GM13977 (cell line): ENCODE data around the gene CHST8.

ENCODE experiments used
- DNase-seq: peaks from one replicate; pipeline ENCODE4 v3.0.0; 2012; ENCODE audit warnings: low spot score
- CTCF ChIP-seq: IDR thresholded peaks from 2 replicates; pipeline ENCODE4 v1.5.1; 2012; ENCODE audit warnings: mild to moderate bottlenecking, control low read depth; ENCODE audit not compliant: insufficient read depth; ENCODE audit errors: extremely low read depth, missing control alignments
- in situ Hi-C: fragments of 300-500 bp; cut with MboI; formaldehyde crosslinking; loops from one replicate; pipeline ENCODE4 v1.12.0; 2022; ENCODE audit warnings: low sequenced_read_pairs, low pct_unique_long_range_greater_than_20kb, mixed read lengths, inconsistent platforms; ENCODE audit not compliant: unreplicated experiment

The CHST8 gene

GRCh38 chr19:33675501-33676124 is 53.9 kb downstream of the CHST8 start:
- in situ Hi-C loops, result no loop called here
- TF ChIP-seq CTCF, result no peak
- DNase-seq, result no peak

- DNase-seq, result no peak
- TF ChIP-seq CTCF, result no peak
- in situ Hi-C loops, result no loop called here
Observed at GRCh38 chr19:33676999-33677665, 55.4 kb downstream of the CHST8 start.

GRCh38 chr19:33677745-33678426 is 56.1 kb downstream of the CHST8 start:
- in situ Hi-C loops, result no loop called here
- no peak for TF ChIP-seq CTCF
- no peak for DNase-seq

- no peak for DNase-seq
- in situ Hi-C loops, result no loop called here
- TF ChIP-seq CTCF, result no peak
Observed at GRCh38 chr19:33678796-33679585, 57.2 kb downstream of the CHST8 start.

- in situ Hi-C loops, result no loop called here
- no peak for TF ChIP-seq CTCF
- no peak for DNase-seq
Observed at GRCh38 chr19:33679696-33680095, 57.9 kb downstream of the CHST8 start.

GRCh38 chr19:33681081-33681680 is 59.4 kb downstream of the CHST8 start:
- in situ Hi-C loops, result no loop called here
- no peak for TF ChIP-seq CTCF
- no peak for DNase-seq
